NT2/D1 (cell line): ENCODE measurements around the gene DOCK10.

Experiments
- YY1 ChIP-seq: IDR thresholded peaks from 2 replicates; pipeline ENCODE4 v1.6.1; 2011; ENCODE audit not compliant: insufficient read length, insufficient read depth
- ZNF274 ChIP-seq: IDR thresholded peaks from 2 replicates; pipeline ENCODE4 v1.6.1; 2011; ENCODE audit warnings: mild to moderate bottlenecking, low read depth, low read length

GRCh38 chr2:225030203-225030602, 12.1 kb downstream of the DOCK10 start:
- TF ChIP-seq ZNF274 (no peak), YY1 (no peak)
